Measurements from ENCODE around the gene DRC3.

Gene DRC3

DNA sequence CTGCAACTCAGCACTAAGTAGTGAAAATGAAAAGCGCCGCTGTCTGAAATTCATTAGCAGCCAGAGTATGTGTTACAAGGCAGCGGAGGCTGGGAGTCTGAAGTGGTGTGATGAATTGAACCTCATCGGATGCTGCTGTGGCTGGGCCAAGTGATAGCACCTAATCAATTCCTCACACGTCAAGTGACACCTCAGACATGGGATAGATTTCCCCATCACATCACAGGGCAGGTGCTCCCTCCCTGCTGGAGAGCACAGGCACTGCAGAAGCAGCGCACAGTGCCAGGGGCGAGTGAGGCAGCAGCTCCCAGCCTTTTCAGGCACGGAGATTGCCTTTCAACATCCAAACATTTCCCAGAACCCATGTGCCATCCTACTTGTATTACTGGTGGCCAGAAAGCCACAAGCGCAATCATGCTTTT is 32.2 kb downstream of the DRC3 start:
- H3K4me3 ChIP-seq (replicated peaks in 1 of 2; ENCODE audit: low read depth in 2 of 2, low read length in 2 of 2), result no peak overlapping the region
- TF ChIP-seq, protein P1, sequence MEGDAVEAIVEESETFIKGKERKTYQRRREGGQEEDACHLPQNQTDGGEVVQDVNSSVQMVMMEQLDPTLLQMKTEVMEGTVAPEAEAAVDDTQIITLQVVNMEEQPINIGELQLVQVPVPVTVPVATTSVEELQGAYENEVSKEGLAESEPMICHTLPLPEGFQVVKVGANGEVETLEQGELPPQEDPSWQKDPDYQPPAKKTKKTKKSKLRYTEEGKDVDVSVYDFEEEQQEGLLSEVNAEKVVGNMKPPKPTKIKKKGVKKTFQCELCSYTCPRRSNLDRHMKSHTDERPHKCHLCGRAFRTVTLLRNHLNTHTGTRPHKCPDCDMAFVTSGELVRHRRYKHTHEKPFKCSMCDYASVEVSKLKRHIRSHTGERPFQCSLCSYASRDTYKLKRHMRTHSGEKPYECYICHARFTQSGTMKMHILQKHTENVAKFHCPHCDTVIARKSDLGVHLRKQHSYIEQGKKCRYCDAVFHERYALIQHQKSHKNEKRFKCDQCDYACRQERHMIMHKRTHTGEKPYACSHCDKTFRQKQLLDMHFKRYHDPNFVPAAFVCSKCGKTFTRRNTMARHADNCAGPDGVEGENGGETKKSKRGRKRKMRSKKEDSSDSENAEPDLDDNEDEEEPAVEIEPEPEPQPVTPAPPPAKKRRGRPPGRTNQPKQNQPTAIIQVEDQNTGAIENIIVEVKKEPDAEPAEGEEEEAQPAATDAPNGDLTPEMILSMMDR (IDR thresholded peaks at IDR 0.05; ENCODE audit: low read depth, low read length), result peak; percentile 43
- no peak for DNase-seq (ENCODE audit: low read depth in 2 of 2)

DNA sequence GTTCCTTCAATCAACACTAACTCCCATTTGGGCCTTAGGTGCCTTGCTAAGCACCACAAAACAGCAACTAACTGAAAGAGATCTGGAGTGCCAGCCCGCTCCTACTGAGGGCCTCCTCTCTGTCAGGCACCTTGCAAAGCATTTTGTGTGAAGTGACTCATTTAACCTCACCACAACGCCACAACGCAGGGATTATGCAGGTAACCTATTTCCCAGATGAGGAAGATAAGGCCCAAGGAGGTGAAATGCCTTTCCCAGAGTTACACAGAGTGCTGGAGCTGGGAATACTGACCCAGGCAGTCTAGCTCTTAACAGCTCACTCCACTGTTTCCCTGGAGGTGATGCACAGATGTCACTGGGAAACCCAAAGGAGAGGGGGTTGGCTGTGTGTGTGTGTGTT is 32.8 kb downstream of the DRC3 start:
- no peak overlapping the region for H3K4me3 ChIP-seq (replicated peaks in 1 of 2; ENCODE audit: low read depth in 2 of 2, low read length in 2 of 2)
- TF ChIP-seq, protein P1 (IDR thresholded peaks at IDR 0.05; ENCODE audit: low read depth, low read length), result no peak
- no peak for DNase-seq (ENCODE audit: low read depth in 2 of 2)

DNA sequence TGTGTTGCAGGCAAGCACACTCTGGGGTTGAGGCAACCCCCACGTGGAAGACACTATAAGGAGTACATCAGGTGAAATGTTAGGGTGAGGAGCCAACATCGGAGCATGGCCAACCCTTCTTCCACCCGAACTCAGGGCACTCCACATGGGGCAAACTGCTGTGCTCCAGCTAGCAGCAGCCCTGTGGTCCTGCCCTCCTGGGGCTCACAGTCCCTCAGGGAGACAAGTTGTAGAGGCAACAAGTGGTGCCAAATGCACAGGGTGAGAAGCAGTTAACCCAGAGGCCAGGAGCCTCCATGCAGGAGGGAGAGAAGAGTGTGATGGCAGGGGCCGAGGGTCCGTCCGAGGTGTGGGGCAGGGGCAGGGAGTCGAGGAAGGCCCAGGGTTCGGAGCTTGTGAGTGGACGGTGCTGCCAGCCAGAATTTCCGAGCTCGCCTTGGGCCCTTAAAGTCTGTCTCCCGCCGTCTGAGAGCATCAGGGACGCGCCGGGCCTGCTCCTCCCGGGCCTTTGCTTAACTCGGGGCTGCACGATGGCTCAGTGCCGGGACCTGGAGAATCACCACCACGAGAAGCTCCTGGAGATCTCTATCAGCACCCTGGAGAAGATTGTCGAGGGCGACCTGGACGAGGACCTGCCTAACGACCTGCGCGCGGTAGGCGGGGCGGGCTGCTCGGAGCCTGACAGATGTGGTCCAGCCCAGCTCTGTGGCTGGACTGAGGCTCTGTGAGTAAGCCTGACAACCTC is 34.0 kb downstream of the DRC3 start:
- TF ChIP-seq, protein P1 (IDR thresholded peaks at IDR 0.05; ENCODE audit: low read depth, low read length), result no peak
- H3K4me3 ChIP-seq (replicated peaks in 1 of 2; ENCODE audit: low read depth in 2 of 2, low read length in 2 of 2), result no peak overlapping the region
- no peak for DNase-seq (ENCODE audit: low read depth in 2 of 2)

DNA sequence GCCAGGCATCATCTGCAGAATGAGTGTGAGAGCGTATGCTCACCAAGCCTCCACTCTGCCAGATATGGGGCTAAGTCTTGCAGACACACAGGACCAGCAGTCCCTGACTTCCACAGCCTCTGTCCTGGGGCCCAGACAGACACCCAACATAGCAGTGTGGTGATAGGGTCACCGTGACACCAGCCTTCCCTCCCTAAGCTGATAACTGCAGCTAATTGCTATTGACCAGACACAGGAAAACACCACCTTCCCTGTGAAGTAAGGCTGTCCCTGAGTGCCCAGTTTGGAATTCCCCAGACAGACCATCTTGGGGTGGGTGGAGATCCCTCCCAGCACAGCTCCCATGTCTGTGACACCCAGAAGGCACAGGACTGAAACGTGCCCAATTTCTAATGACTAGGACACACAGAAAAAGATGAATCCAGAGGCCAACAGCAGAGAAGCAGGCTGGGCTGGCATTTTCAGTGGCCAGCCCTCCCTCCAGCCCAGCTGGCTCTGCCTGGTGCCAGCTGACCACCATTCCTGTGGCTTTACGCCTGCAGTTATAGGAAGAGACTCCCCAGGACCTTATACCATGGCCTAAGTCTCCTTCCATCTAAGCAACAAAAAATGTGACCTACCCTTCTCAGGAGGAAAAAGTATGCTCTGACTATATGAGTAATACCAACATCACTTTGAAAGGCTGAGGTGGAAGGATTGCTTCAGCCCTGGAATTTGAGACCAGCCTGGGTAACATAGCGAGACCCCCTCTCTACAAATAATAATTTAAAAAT is 36.0 kb downstream of the DRC3 start:
- TF ChIP-seq, protein P1 (IDR thresholded peaks at IDR 0.05; ENCODE audit: low read depth, low read length), result no peak
- peak in 1 of 2 donors; percentile 74 for DNase-seq (ENCODE audit: low read depth in 2 of 2)
- H3K4me3 ChIP-seq (replicated peaks in 1 of 2; ENCODE audit: low read depth in 2 of 2, low read length in 2 of 2), result no peak overlapping the region

DNA sequence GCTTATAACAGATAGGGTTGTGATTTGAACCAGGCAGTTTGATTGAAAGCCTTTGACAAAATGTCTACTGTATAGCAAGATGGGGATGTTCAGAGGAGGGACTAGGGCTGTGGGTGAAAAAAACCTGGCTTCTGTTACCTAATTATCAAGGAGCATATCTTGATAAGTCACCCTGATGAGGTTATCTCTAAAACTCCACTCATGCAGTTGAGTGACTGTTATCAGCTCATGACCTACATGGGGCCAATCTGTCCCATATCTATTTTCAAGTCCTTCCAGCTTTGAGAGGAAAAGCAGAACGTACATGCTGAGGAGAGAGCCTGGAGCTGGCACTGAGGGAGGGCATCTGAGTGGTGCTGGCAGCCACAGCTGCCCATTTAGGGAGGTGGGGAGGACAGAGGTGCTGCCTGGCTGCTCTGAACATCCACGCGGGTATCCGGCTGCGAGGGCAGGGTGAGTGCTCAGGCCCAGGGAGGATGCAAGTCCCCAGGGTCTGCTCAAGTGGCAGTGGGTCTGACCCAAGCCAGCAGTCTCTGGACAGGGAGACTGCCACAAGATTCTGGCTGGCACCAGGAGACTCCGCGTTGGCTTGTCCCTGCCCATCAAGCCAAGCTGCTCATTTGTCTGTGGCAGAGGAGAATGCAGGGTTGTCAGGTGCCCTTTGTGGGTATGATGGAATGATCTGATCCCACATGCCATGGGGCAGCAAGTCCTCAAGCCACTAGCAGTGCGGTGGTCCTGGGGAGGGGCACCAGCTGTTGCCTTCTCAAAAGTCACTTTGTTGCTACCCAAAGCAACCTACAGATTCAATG is 37.2 kb downstream of the DRC3 start:
- H3K4me3 ChIP-seq (replicated peaks in 1 of 2; ENCODE audit: low read depth in 2 of 2, low read length in 2 of 2), result no peak overlapping the region
- TF ChIP-seq, protein P1 (IDR thresholded peaks at IDR 0.05; ENCODE audit: low read depth, low read length), result no peak
- DNase-seq (ENCODE audit: low read depth in 2 of 2), result no peak

DNA sequence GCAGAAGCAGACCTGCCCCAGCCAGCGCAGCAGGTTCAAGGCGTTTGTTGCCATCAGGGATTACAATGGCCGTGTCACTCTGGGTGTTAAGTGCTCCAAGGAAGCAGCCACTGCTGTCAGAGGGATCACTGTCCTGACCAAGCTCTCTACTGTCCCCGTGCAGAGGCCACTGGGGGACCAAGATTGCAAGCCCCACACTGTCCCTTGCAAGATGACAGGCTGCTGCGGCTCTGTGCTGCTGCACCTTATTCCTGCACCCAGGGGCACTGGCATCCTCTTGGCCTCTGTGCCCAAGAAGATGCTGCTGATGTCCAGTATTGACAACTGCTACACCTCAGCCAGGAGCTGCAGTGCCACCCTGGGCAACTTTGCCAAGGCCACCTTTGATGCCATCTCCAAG is 38.6 kb downstream of the DRC3 start:
- no peak for DNase-seq (ENCODE audit: low read depth in 2 of 2)
- no peak overlapping the region for H3K4me3 ChIP-seq (replicated peaks in 1 of 2; ENCODE audit: low read depth in 2 of 2, low read length in 2 of 2)
- TF ChIP-seq, protein P1 (IDR thresholded peaks at IDR 0.05; ENCODE audit: low read depth, low read length), result no peak

Measured in cardiac fibroblast (primary cell).